ENCODE measurements around the gene POPDC2. TPM values are rescaled to one million over a fixed set of nuclear protein-coding genes. Genes with fewer than 3 reads are reported as not detected.
"Not testable (repeated sequence)": the region's sequence is repeated elsewhere in the genome, so short reads cannot be mapped to it uniquely, and the experiment has no call there.

The POPDC2 gene
- total and polyA plus RNA-seq, 11 donors, result 511 to 1,022 (median 768) TPM

- Histone ChIP-seq H3K4me1 (peaks cover 3 to 54% (median 47%) of the 10 kb centered on the region in 12 donors), H3K27me3 (no peaks in the 10 kb centered on the region), H3K36me3 (no peaks in the 10 kb centered on the region), H3K27ac (peak overlapping the region in 11 of 12 donors; percentile 3 to 85 (median 81)), H3K9me3 (no peaks in the 10 kb centered on the region), H3K4me3 (peak overlapping the region in 10 of 12 donors; percentile 0 to 46 (median 36))
- DNase-seq, result peak in 1 of 5 donors; percentile 36
- intact Hi-C loops (cut with DNase I), result loop anchor here in 4 of 10 donors (2.0 to 5.0 kb wide), 3 partner anchors 15 to 82 kb away; partner anchors contain the start of gene COX17 (in 2 of the 4)
- WGBS, 4 donors, result 49 to 52% (median 50%) methylated on average over 7 of the region's 7 CpGs
- peak; percentile 39 to 55 (median 46) for ATAC-seq
- no peak for TF ChIP-seq CTCF (IDR thresholded peaks at IDR 0.05)
- no peak for TF ChIP-seq POLR2A (IDR thresholded peaks at IDR 0.05)
Observed at GRCh38 chr3:119595639-119596334, 64.6 kb downstream of the POPDC2 start.

- not testable (repeated sequence) for ATAC-seq, DNase-seq, H3K36me3 ChIP-seq, H3K9me3 ChIP-seq, H3K27me3 ChIP-seq, H3K4me3 ChIP-seq, H3K27ac ChIP-seq
- intact Hi-C loops (cut with DNase I), result loop anchor here in 4 of 10 donors (2.0 to 5.0 kb wide), 3 partner anchors 14 to 82 kb away; partner anchors contain the start of gene COX17 (in 2 of the 4)
- peaks cover 3 to 45% (median 41%) of the 10 kb centered on the region in 12 donors for H3K4me1 ChIP-seq
- WGBS, 4 donors, result 95 to 100% (median 98%) methylated on average over 1 of the region's 1 CpG
Observed at GRCh38 chr3:119594929-119595328, 65.5 kb downstream of the POPDC2 start.

- WGBS, 4 donors, result 86 to 97% (median 88%) methylated on average over 5 of the region's 5 CpGs
- DNase-seq, result no peak
- ATAC-seq, result no peak
- TF ChIP-seq POLR2A (IDR thresholded peaks at IDR 0.05), result no peak
- no peak for TF ChIP-seq CTCF (IDR thresholded peaks at IDR 0.05)
- intact Hi-C loops (cut with DNase I), result loop anchor here in 2 of 10 donors (2.0 kb wide), 1 partner anchor 13 kb away; no protein-coding TSS in a partner anchor
- H3K4me1 ChIP-seq, result peaks cover 3 to 45% (median 35%) of the 10 kb centered on the region in 12 donors
- H3K27me3 ChIP-seq, result no peaks in the 10 kb centered on the region
- no peaks in the 10 kb centered on the region for H3K9me3 ChIP-seq
- no peak overlapping the region for H3K4me3 ChIP-seq
- no peak overlapping the region for H3K27ac ChIP-seq
- peaks cover 0 to 9% (median 0%) of the 10 kb centered on the region in 9 donors for H3K36me3 ChIP-seq
Observed at GRCh38 chr3:119594066-119594465, 66.3 kb downstream of the POPDC2 start.

- WGBS, 4 donors, result 69 to 83% (median 74%) methylated on average over 1 of the region's 1 CpG
- peaks cover 0 to 48% (median 24%) of the 10 kb centered on the region in 12 donors for H3K4me1 ChIP-seq
- no peak overlapping the region for H3K27ac ChIP-seq
- intact Hi-C loops (cut with DNase I), result no loop called here
- H3K36me3 ChIP-seq, result peaks cover 0 to 20% (median 0%) of the 10 kb centered on the region in 9 donors
- no peak overlapping the region for H3K4me3 ChIP-seq
- no peak for DNase-seq
- no peak for TF ChIP-seq POLR2A (IDR thresholded peaks at IDR 0.05)
- TF ChIP-seq CTCF (IDR thresholded peaks at IDR 0.05), result no peak
- no peaks in the 10 kb centered on the region for H3K9me3 ChIP-seq
- H3K27me3 ChIP-seq, result no peaks in the 10 kb centered on the region
- ATAC-seq, result no peak
Observed at GRCh38 chr3:119592861-119593260, 67.5 kb downstream of the POPDC2 start.

Other genes with a start within 250 kb of the POPDC2 start
- gene TMEM39A, start 197.0 kb downstream of the POPDC2 start, total RNA-seq, result 10 to 100 TPM in 7 of 9 donors, 1 to 10 TPM in 2; 8.7 to 21.0 (median 15.6) TPM
- 10 to 100 TPM in 1 of 2 donors, 1 to 10 TPM in 1; 4.8 to 18.9 TPM for gene TMEM39A, start 197.0 kb downstream of the POPDC2 start, polyA plus RNA-seq
- gene POGLUT1, start 191.6 kb downstream of the POPDC2 start, total RNA-seq, result 10 to 100 TPM in 2 of 9 donors, 1 to 10 TPM in 7; 2.2 to 17.5 (median 5.9) TPM
- 10 to 100 TPM in 1 of 2 donors, 1 to 10 TPM in 1; 4.0 to 20.8 TPM for gene POGLUT1, start 191.6 kb downstream of the POPDC2 start, polyA plus RNA-seq
- 100 to 1,000 TPM in 8 of 9 donors, 10 to 100 TPM in 1; 78.6 to 297 (median 224) TPM for gene TIMMDC1, start 162.0 kb downstream of the POPDC2 start, total RNA-seq
- gene TIMMDC1, start 162.0 kb downstream of the POPDC2 start, polyA plus RNA-seq, result 100 to 1,000 TPM; 132 to 134 TPM
- gene CD80, start 101.0 kb downstream of the POPDC2 start, total RNA-seq, result 1 to 10 TPM in 1 of 9 donors, under 1 TPM in 5, not detected in 3; 0.22 to 4.4 (median 0.39) TPM
- under 1 TPM; 0.12 to 0.19 TPM for gene CD80, start 101.0 kb downstream of the POPDC2 start, polyA plus RNA-seq
- gene ADPRH, start 81.1 kb downstream of the POPDC2 start, total RNA-seq, result 10 to 100 TPM in 6 of 9 donors, 1 to 10 TPM in 3; 9.7 to 17.5 (median 11.5) TPM
- 10 to 100 TPM in 1 of 2 donors, 1 to 10 TPM in 1; 5.0 to 14.2 TPM for gene ADPRH, start 81.1 kb downstream of the POPDC2 start, polyA plus RNA-seq
- gene PLA1A, start 62.7 kb downstream of the POPDC2 start, total RNA-seq, result 10 to 100 TPM in 1 of 9 donors, 1 to 10 TPM in 6, under 1 TPM in 2; 0.58 to 23.8 (median 1.8) TPM
- 1 to 10 TPM in 1 of 2 donors, under 1 TPM in 1; 0.86 to 2.6 TPM for gene PLA1A, start 62.7 kb downstream of the POPDC2 start, polyA plus RNA-seq
- 100 to 1,000 TPM in 5 of 9 donors, 10 to 100 TPM in 4; 73.8 to 173 (median 112) TPM for gene COX17, start 16.8 kb upstream of the POPDC2 start, total RNA-seq
- 100 to 1,000 TPM; 176 to 728 TPM for gene COX17, start 16.8 kb upstream of the POPDC2 start, polyA plus RNA-seq
- 1 to 10 TPM in 3 of 9 donors, under 1 TPM in 5, not detected in 1; 0.16 to 1.9 (median 0.56) TPM for gene CFAP91, start 42.4 kb upstream of the POPDC2 start, total RNA-seq
- under 1 TPM; 0.19 to 0.21 TPM for gene CFAP91, start 42.4 kb upstream of the POPDC2 start, polyA plus RNA-seq
- under 1 TPM in 6 of 9 donors, not detected in 3; 0.07 to 0.29 (median 0.16) TPM for gene NR1I2, start 121.5 kb upstream of the POPDC2 start, total RNA-seq
- gene NR1I2, start 121.5 kb upstream of the POPDC2 start, polyA plus RNA-seq, result under 1 TPM in 1 of 2 donors, not detected in 1; 0.11 TPM